ENCODE results near the gene ATP10B. TPM values are rescaled to one million over a fixed set of nuclear protein-coding genes. Genes with fewer than 3 reads are reported as not detected.

Gene ATP10B
- total RNA-seq, 1 donor from 2014 or later, result not detected

DNA sequence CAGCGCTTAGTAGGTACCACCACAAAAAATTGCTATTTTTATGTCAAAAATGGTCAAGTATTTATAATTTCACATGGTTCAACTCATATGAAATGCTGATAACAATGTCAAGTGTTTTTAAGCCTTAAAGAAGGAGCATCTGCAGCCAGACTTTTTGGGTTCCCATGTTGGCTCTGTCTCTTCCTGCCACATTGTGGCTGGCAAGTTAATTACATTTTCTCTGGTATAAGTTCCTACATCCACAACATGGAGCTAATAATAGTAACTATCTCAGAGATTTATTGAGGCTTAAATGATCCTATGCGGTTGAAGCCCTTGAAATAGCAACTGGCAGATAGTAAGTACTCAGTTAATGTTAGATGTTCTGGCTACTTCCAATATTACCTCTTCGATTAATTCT lies 5.4 kb downstream of the ATP10B start:
- TF ChIP-seq, protein P1, sequence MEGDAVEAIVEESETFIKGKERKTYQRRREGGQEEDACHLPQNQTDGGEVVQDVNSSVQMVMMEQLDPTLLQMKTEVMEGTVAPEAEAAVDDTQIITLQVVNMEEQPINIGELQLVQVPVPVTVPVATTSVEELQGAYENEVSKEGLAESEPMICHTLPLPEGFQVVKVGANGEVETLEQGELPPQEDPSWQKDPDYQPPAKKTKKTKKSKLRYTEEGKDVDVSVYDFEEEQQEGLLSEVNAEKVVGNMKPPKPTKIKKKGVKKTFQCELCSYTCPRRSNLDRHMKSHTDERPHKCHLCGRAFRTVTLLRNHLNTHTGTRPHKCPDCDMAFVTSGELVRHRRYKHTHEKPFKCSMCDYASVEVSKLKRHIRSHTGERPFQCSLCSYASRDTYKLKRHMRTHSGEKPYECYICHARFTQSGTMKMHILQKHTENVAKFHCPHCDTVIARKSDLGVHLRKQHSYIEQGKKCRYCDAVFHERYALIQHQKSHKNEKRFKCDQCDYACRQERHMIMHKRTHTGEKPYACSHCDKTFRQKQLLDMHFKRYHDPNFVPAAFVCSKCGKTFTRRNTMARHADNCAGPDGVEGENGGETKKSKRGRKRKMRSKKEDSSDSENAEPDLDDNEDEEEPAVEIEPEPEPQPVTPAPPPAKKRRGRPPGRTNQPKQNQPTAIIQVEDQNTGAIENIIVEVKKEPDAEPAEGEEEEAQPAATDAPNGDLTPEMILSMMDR (IDR thresholded peaks at IDR 0.05), result no peak
- Mint-ChIP-seq H3K4me3 (ENCODE audit: unreplicated experiment) (no peak overlapping the region), H3K27ac (ENCODE audit: unreplicated experiment) (no peak overlapping the region), H3K9me3 (ENCODE audit: low read depth) (no peaks in the 10 kb centered on the region), H3K27me3 (ENCODE audit: low read depth) (peaks cover 2% of the 10 kb centered on the region), H3K36me3 (ENCODE audit: low read depth) (no peaks in the 10 kb centered on the region), H3K4me1 (ENCODE audit: low read depth) (no peaks in the 10 kb centered on the region)
- no peak for DNase-seq (ENCODE audit: low spot score)

DNA sequence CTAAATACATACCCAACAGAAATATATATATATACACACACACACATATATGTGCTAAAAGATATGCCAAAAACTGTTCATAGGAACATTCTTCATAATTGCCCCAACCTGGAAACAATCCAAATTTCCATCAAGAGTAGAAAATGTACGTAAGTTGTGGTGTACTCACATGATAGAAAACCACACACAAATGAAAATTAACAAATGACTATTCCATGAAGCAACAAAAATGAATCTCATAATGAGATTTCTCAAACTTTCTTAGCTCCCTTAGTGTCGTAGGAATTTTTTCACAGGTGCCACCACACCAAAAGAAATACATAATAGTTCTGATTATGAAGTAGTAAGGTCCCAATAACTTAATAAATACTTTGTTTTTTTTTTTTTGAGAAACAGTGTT lies 7.8 kb downstream of the ATP10B start:
- TF ChIP-seq, protein P1 (IDR thresholded peaks at IDR 0.05), result no peak
- Mint-ChIP-seq H3K27me3 (ENCODE audit: low read depth) (peaks cover 2% of the 10 kb centered on the region), H3K4me3 (ENCODE audit: unreplicated experiment) (no peak overlapping the region), H3K4me1 (ENCODE audit: low read depth) (no peaks in the 10 kb centered on the region), H3K27ac (ENCODE audit: unreplicated experiment) (no peak overlapping the region), H3K36me3 (ENCODE audit: low read depth) (no peaks in the 10 kb centered on the region), H3K9me3 (ENCODE audit: low read depth) (no peaks in the 10 kb centered on the region)
- DNase-seq (ENCODE audit: low spot score), result no peak

DNA sequence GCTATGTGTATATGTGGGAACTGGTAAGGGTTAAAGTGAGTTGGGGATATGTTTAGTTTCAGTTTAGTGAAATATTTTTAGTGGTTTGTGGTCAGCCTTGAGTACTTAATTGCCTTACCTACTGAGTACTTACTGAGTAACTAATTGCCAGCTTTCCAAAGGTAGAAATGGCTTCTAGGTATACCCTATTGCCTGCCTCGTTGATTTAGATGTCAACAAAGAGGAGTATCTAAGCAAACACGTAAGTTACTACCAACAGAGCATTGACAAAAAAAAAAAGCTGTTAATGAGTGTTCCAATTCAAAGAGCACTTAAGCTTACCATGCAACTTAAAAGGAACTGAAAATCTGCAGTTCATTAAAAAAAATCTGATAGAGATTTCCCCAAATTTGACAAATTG lies 8.8 kb downstream of the ATP10B start:
- peaks cover 2% of the 10 kb centered on the region for H3K27me3 Mint-ChIP-seq (ENCODE audit: low read depth)
- H3K36me3 Mint-ChIP-seq (ENCODE audit: low read depth), result no peaks in the 10 kb centered on the region
- H3K4me3 Mint-ChIP-seq (ENCODE audit: unreplicated experiment), result no peak overlapping the region
- no peaks in the 10 kb centered on the region for H3K9me3 Mint-ChIP-seq (ENCODE audit: low read depth)
- TF ChIP-seq, protein P1 (IDR thresholded peaks at IDR 0.05), result no peak
- no peaks in the 10 kb centered on the region for H3K4me1 Mint-ChIP-seq (ENCODE audit: low read depth)
- no peak overlapping the region for H3K27ac Mint-ChIP-seq (ENCODE audit: unreplicated experiment)
- DNase-seq (ENCODE audit: low spot score), result no peak

DNA sequence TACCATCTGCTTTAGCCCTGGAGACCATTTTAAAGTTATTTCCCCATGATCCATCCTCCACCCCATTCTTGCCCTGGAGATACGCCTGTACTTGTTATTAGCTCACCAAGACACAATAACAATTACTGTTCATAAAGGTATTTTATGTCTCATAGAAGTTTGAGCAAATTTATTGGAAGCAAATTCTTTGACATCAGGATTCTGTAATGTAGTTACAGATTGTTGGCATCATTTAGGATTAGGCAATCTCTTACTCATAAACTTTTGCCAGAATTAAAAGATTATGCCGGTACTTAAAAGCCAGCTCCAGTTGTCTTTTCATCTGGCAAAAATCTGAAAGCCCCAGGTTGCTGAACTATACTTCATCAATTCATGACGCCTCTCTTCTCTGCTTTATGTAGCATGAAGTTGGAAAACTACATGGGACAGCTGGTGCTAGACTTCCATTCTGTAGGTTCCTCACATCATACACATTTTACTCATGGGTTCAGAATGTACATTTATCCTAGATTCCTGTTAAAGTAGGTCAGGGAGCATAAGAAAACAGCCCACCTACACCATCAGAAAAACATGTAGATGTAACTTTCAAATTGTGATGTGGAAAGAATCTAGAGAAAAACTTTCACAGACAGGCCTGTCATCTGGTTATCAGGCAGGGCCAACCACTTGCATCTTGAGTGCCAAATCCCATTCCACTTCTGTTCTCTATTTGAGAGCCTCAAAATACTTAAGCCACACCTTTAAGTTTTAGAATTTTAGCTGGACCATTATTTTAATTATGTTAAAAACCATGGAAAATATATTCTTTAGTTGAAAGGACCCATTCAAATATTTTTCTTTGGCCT lies 14.0 kb downstream of the ATP10B start:
- Mint-ChIP-seq H3K27ac (ENCODE audit: unreplicated experiment) (no peak overlapping the region), H3K4me3 (ENCODE audit: unreplicated experiment) (no peak overlapping the region), H3K36me3 (ENCODE audit: low read depth) (no peaks in the 10 kb centered on the region), H3K9me3 (ENCODE audit: low read depth) (peaks cover 4% of the 10 kb centered on the region), H3K27me3 (ENCODE audit: low read depth) (peaks cover 3% of the 10 kb centered on the region), H3K4me1 (ENCODE audit: low read depth) (no peaks in the 10 kb centered on the region)
- TF ChIP-seq, protein P1 (IDR thresholded peaks at IDR 0.05), result no peak
- DNase-seq (ENCODE audit: low spot score), result no peak

DNA sequence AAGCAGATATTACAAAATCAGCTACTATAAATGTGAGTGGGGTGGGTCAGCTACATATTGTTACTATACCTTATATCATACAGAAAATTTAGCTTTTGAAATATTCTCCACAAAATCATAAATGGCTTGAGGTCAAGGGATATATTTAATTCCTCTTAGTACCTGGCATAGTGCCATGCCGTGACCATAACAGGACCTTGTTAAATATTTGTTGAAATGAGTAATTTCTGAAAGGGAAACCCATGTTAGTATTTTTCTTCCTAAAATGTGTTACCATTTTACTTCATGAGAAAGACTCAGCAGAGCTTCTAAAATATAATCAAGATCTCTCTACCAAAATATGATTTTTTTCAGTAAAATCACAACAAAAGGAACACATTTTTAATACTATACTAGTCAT lies 14.8 kb downstream of the ATP10B start:
- Mint-ChIP-seq H3K36me3 (ENCODE audit: low read depth) (no peaks in the 10 kb centered on the region), H3K4me3 (ENCODE audit: unreplicated experiment) (no peak overlapping the region), H3K27me3 (ENCODE audit: low read depth) (peaks cover 3% of the 10 kb centered on the region), H3K27ac (ENCODE audit: unreplicated experiment) (no peak overlapping the region), H3K4me1 (ENCODE audit: low read depth) (no peaks in the 10 kb centered on the region), H3K9me3 (ENCODE audit: low read depth) (peaks cover 10% of the 10 kb centered on the region)
- TF ChIP-seq, protein P1 (IDR thresholded peaks at IDR 0.05), result no peak
- DNase-seq (ENCODE audit: low spot score), result no peak

All from chondrocyte (in vitro differentiated cells).